Thyroid gland (tissue), 4 donors: ENCODE measurements around the gene COL12A1.

ENCODE experiments used
- POLR2A ChIP-seq, 2 donors: fragments of 450-650 bp; IDR thresholded peaks; one replicate each; pipeline ENCODE4 v1.6.1; 2017; ENCODE audit warnings: antibody characterized with exemption in 2 of 2, mild to moderate bottlenecking in 2 of 2, moderate library complexity in 1 of 2
- TF ChIP-seq, protein P1 (sequence below), 6 experiments: fragments of 200-600 bp in 3 of 6; fragments of 450-650 bp in 3 of 6; sonication (generic) in 3 of 6; IDR thresholded peaks; one replicate each; pipeline ENCODE4 v1.5.1; 2016 to 2019; ENCODE audit warnings: antibody characterized with exemption in 6 of 6, mild to moderate bottlenecking in 2 of 6, inconsistent platforms in 1 of 6, moderate library complexity in 1 of 6

DNA sequence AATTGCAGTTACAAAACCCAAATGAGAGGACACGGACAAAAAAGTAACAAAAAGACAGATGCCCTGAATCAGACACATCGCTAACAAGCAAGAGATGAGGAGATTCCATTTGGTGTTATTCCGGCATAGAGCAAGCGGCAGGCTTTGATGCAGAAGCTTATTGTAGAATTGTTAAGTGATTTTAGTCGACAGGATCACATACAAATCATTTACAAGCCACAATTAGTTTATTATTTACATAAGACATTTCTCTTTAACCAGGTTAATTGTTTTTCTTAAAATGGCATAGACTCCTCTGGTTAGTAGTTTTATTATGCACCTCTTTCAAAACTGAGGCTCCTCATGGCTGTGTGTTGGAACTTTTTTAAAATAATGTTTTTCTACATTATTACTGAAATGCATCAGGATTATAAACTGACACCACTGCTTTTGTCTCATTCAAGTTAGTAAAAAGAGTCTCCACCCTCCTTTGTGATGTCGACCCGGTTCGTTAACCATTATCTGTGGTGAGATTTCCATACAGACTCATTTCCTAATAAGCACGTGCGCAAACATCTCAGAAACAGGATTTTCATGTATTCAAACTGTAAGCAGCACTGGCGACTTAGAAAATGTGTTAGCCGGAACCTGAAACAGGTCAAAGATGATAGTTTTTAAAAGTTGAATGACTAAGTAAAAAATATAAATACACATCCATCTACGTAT is 119.8 kb downstream of the COL12A1 start:
- TF ChIP-seq, protein P1, sequence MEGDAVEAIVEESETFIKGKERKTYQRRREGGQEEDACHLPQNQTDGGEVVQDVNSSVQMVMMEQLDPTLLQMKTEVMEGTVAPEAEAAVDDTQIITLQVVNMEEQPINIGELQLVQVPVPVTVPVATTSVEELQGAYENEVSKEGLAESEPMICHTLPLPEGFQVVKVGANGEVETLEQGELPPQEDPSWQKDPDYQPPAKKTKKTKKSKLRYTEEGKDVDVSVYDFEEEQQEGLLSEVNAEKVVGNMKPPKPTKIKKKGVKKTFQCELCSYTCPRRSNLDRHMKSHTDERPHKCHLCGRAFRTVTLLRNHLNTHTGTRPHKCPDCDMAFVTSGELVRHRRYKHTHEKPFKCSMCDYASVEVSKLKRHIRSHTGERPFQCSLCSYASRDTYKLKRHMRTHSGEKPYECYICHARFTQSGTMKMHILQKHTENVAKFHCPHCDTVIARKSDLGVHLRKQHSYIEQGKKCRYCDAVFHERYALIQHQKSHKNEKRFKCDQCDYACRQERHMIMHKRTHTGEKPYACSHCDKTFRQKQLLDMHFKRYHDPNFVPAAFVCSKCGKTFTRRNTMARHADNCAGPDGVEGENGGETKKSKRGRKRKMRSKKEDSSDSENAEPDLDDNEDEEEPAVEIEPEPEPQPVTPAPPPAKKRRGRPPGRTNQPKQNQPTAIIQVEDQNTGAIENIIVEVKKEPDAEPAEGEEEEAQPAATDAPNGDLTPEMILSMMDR (IDR thresholded peaks at IDR 0.05): no peak
- no peak for TF ChIP-seq POLR2A (IDR thresholded peaks at IDR 0.05)
